Osteocyte (in vitro differentiated cells): ENCODE data around the gene NTF3. TPM values are rescaled to one million over a fixed set of nuclear protein-coding genes. Genes with fewer than 3 reads are reported as not detected.

Experiments used
- DNase-seq: peaks from one replicate; pipeline ENCODE4 v3.0.0; 2021; ENCODE audit warnings: mixed read lengths; ENCODE audit not compliant: unreplicated experiment; ENCODE audit errors: extremely low spot score
- H3K27ac Mint-ChIP-seq: one replicate; pipeline ENCODE4 v1.8.0; 2021; ENCODE audit warnings: mild to moderate bottlenecking, mixed read lengths; ENCODE audit not compliant: unreplicated experiment
- H3K27me3 Mint-ChIP-seq: one replicate; pipeline ENCODE4 v1.8.0; 2021; ENCODE audit warnings: mixed read lengths; ENCODE audit not compliant: unreplicated experiment
- H3K36me3 Mint-ChIP-seq: one replicate; pipeline ENCODE4 v1.8.0; 2021; ENCODE audit warnings: mixed read lengths; ENCODE audit not compliant: unreplicated experiment
- H3K4me1 Mint-ChIP-seq: one replicate; pipeline ENCODE4 v1.8.0; 2021; ENCODE audit warnings: mixed read lengths; ENCODE audit not compliant: unreplicated experiment
- H3K4me3 Mint-ChIP-seq: one replicate; pipeline ENCODE4 v1.8.0; 2021; ENCODE audit warnings: mild to moderate bottlenecking, moderate library complexity, mixed read lengths; ENCODE audit not compliant: unreplicated experiment
- H3K9me3 Mint-ChIP-seq: one replicate; pipeline ENCODE4 v1.8.0; 2021; ENCODE audit warnings: mixed read lengths; ENCODE audit not compliant: unreplicated experiment
- CTCF ChIP-seq: fragments of 200-600 bp; sonication (generic); IDR thresholded peaks from 2 replicates; pipeline ENCODE4 v1.5.0; 2021; ENCODE audit warnings: antibody characterized with exemption, mild to moderate bottlenecking, moderate library complexity
- total RNA-seq: library from RNA; stranded (reverse); gene quantifications from 2 replicates; pipeline ENCODE4 v1.2.1, GENCODE V29; 2021

NTF3 gene
- total RNA-seq, 1 donor from 2014 or later = 1.1 TPM

DNA sequence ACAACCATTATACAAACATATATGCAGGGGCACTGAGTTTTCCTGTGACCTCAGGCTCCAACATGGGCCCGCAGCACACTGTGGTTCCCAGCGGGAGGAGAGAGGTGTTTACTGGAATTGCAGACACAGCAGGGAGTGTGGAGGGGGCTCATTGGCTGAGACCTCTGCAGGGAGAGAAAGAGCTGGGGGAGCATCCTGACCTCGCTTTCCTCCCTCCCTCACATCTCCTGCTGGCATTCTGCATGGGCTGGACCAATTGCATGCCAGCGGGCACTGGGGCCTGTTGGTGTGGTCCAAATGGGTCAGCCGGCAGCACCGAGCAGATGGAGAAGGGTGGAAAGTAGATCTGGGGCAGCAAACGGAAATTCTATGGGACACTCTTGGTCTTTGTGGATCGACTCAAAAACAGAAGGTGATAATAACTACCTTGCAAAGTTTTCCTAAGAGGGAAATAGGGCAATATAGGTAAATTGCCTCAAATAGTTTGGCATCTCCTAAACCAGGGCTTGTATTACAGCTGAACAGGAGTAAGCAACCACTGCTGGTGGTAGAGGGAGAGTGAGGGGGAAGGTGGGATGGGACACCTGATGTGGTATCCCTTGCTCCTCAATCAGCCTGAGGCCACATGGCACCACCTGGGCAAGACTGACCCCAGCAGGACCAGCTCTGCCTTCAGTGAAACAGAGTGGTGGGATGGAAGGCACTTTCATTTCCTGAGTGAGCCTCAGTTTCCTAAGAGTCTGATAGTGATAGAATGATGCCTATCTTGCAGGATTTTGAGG lies 86.9 kb downstream of the NTF3 start:
- Mint-ChIP-seq H3K9me3 (no peaks in the 10 kb centered on the region), H3K27ac (no peak overlapping the region), H3K27me3 (no peaks in the 10 kb centered on the region), H3K36me3 (no peaks in the 10 kb centered on the region), H3K4me3 (no peak overlapping the region), H3K4me1 (peaks cover 11% of the 10 kb centered on the region)
- no peak for TF ChIP-seq CTCF
- DNase-seq = peak; percentile 75

- Mint-ChIP-seq H3K36me3 (no peaks in the 10 kb centered on the region), H3K4me3 (no peak overlapping the region), H3K27me3 (no peaks in the 10 kb centered on the region), H3K27ac (no peak overlapping the region), H3K9me3 (no peaks in the 10 kb centered on the region), H3K4me1 (peaks cover 11% of the 10 kb centered on the region)
- TF ChIP-seq CTCF = no peak
- DNase-seq = peak; percentile 40
These were observed 88.1 kb downstream of the NTF3 start for GRCh38 chr12:5520037-5520436.

DNA sequence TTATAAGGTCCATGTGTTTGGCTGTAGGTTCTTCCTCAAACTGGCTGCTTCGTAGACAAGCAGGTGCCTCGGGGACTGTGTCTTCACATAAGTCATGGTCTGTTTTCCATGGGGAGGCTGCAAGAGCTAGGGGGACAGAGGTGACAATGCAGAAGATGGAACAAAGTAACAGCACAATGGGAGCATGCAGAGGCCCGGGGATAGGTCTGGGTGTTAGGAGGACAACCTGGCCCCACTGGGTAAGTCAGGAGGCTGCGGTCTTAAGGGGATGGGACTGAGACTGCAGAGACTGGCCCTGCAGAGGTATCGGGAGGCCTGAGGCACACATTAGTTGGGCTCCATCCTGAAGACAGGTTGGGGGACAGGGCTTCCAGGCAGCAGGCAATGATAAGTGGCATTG lies 88.9 kb downstream of the NTF3 start:
- Mint-ChIP-seq H3K27ac (no peak overlapping the region), H3K4me3 (no peak overlapping the region), H3K4me1 (peaks cover 11% of the 10 kb centered on the region), H3K9me3 (no peaks in the 10 kb centered on the region), H3K36me3 (no peaks in the 10 kb centered on the region), H3K27me3 (no peaks in the 10 kb centered on the region)
- peak; percentile 68 for DNase-seq
- TF ChIP-seq CTCF = no peak

GRCh38 chr12:5521456-5522325 lies 89.8 kb downstream of the NTF3 start:
- Mint-ChIP-seq H3K4me3 (no peak overlapping the region), H3K27ac (no peak overlapping the region), H3K36me3 (no peaks in the 10 kb centered on the region), H3K9me3 (no peaks in the 10 kb centered on the region), H3K27me3 (no peaks in the 10 kb centered on the region), H3K4me1 (peaks cover 8% of the 10 kb centered on the region)
- no peak for TF ChIP-seq CTCF
- peak; percentile 74 for DNase-seq
